HG03159 (cell line): Measurements from ENCODE around the gene RRAS.
"Not testable (repeated sequence)": the region's sequence is repeated elsewhere in the genome, so short reads cannot be mapped to it uniquely, and the experiment has no call there.

ENCODE experiments used
- ATAC-seq: cut with Tn5 transposase; IDR thresholded peaks from one replicate; pipeline ENCODE4 v1.9.1; 2021; ENCODE audit warnings: mild to moderate bottlenecking, moderate library complexity; ENCODE audit not compliant: unreplicated experiment

RRAS gene

DNA sequence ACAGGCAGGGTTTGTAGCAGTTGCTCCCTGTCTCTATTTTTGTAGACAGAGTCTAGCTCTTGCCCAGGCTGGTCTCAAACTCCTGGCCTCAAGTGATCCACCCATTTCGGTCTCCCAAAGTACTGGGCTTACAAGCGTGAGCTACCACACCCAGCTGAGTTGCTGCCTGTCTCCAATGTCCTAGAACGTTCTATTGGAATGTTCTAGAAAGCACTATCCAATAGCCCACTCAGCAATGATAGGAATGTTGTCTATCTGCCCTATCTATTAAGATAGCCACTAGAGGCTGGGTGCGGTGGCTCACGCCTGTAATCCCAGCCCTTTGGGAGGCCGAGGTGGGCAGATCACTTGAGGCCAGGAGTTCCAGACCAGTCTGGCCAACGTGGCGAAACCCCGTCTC lies 6.7 kb downstream of the RRAS start:
- not testable (repeated sequence) for ATAC-seq

DNA sequence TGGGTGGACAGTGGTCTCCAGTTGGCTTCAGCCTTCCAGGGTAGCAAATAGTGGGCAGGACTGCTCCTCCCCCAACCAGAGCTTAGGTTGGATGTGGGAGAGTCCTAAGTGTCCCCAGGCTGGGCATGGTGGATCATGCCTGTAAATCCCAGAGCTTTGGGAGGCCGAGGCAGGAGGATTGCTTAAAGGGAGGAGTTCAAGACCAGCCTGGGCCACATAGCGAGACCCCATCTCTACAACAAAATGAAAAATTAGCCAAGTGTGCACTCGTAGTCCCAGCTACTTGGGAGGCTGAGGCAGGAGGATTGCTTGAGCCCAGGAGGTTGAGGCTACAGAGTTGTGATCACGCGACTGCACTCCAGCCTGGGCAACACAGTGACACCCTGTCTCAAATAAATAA lies 7.4 kb downstream of the RRAS start:
- ATAC-seq = no peak

GRCh38 chr19:49631610-49632192 lies 8.2 kb downstream of the RRAS start:
- ATAC-seq = no peak

GRCh38 chr19:49631014-49631588 lies 8.8 kb downstream of the RRAS start:
- no peak for ATAC-seq

GRCh38 chr19:49629659-49630058 lies 10.3 kb downstream of the RRAS start:
- ATAC-seq = no peak

GRCh38 chr19:49626226-49626625 lies 13.7 kb downstream of the RRAS start:
- ATAC-seq = no peak

- no peak for ATAC-seq
Observed at GRCh38 chr19:49624967-49625910, 14.7 kb downstream of the RRAS start.

- not testable (repeated sequence) for ATAC-seq
Observed at GRCh38 chr19:49617860-49618259, 22.1 kb downstream of the RRAS start.

GRCh38 chr19:49616945-49617344 lies 23.0 kb downstream of the RRAS start:
- ATAC-seq = no peak

GRCh38 chr19:49616532-49616931 lies 23.4 kb downstream of the RRAS start:
- ATAC-seq = no peak

DNA sequence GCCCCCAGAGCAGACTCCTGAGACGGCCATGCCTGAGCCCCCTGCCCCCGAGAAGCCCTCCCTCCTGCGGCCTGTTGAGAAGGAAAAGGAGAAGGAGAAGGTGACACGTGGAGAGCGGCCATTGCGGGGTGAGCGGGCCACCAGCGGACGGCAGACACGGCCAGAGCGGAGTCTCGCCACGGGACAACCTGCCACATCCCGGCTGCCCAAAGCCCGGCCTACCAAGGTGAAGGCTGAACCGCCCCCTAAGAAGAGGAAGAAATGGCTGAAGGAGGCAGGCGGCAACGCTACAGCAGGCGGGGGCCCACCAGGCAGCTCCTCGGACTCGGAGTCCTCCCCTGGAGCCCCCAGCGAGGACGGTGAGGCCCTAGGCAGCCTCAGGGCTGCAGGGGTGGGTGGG lies 24.1 kb downstream of the RRAS start:
- no peak for ATAC-seq

- ATAC-seq = no peak
Observed at GRCh38 chr19:49614096-49614833, 25.7 kb downstream of the RRAS start.

GRCh38 chr19:49613374-49613773 lies 26.6 kb downstream of the RRAS start:
- no peak for ATAC-seq

GRCh38 chr19:49609499-49610092 lies 30.3 kb downstream of the RRAS start:
- ATAC-seq = no peak

DNA sequence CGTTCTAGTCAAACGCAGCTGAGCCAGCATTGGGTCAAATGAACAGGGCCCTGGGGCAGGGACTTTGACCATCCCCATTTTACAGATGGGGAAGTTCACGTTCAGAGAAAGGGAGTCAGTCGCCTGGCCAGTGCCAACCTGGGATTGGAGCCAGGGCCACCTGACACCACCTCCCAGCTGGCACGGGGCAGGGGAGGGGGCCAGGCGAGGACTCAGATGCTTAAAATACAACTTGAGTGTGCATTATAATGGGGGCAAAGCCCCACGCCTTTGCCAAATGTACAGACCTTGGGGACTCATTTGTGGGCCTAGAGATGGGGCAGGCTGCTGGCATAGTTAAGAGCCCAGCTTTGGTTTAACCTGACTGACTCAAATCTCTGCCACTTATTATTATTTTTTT lies 34.3 kb downstream of the RRAS start:
- ATAC-seq = no peak

- ATAC-seq = no peak
Observed at GRCh38 chr19:49602806-49603205, 37.1 kb downstream of the RRAS start.

DNA sequence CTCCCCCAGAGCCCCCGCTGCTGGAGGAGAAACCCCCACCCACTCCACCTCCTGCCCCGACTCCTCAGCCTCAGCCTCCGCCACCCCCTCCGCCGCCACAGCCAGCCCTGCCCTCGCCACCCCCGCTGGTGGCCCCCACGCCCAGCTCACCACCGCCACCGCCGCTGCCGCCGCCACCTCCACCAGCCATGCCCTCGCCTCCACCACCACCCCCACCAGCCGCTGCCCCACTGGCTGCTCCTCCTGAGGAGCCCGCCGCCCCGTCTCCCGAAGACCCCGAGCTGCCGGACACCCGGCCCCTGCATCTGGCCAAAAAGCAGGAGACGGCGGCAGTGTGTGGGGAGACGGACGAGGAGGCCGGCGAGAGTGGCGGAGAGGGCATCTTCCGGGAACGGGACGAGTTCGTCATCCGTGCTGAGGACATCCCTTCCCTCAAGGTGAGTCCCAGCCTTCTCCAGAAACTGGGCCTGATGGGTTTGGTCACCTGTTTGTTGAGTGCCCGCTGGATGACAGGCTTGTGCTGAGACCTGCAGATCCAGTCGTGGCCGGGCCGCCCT lies 38.4 kb downstream of the RRAS start:
- no peak for ATAC-seq

DNA sequence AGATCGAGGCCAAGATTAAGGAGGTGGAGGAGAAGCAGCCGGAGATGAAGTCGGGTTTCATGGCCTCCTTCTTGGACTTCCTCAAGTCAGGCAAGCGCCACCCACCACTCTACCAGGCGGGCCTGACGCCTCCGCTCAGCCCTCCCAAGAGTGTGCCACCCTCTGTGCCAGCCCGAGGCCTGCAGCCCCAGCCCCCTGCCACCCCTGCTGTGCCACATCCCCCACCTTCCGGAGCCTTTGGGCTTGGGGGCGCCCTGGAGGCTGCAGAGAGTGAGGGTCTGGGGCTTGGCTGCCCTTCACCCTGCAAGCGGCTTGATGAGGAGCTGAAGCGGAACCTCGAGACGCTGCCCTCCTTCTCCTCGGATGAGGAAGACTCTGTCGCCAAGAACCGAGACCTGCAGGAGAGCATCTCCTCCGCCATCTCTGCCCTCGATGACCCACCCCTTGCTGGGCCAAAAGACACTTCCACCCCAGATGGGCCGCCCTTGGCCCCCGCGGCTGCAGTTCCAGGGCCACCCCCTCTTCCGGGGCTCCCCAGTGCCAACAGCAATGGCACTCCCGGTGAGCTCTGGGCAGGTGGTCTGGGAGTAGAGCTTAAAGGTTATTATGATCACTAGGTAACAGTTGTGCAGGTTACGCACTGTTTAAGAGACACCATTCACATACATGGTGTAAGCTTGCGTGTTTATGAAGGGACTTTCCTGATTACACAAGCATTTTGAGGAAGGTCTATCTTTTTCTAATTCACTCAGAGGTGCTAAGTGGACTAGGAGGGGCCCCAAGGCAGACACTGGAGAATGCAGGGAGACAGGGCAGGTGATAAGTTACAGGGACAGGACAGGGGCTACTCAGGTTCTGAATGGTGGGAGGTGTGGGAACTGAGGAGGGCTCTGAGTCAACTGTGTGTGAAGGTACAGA lies 40.3 kb downstream of the RRAS start:
- no peak for ATAC-seq

- ATAC-seq = no peak
Observed at GRCh38 chr19:49597703-49597974, 42.3 kb downstream of the RRAS start.
